DOHH2 (cell line): ENCODE measurements around the gene RACGAP1.
"Not testable (repeated sequence)": the region's sequence is repeated elsewhere in the genome, so short reads cannot be mapped to it uniquely, and the experiment has no call there.

Experiments used
- H3F3A ChIP-seq: fragments of 200-600 bp; sonication (generic), shearing (Covaris generic); 2 replicates; pipeline ENCODE4 v1.6.0; 2016; ENCODE audit warnings: antibody characterized with exemption, mild to moderate bottlenecking; ENCODE audit not compliant: control insufficient read depth, insufficient read depth
- H3K27ac ChIP-seq: fragments of 200-600 bp; sonication (generic); 2 replicates; pipeline ENCODE4 v1.5.1; 2014; ENCODE audit warnings: low read depth, mild to moderate bottlenecking, low read length, moderate library complexity
- H3K27me3 ChIP-seq: fragments of 200-600 bp; sonication (generic); 2 replicates; pipeline ENCODE4 v1.6.1; 2014; ENCODE audit warnings: mild to moderate bottlenecking, low read length, mixed read lengths; ENCODE audit not compliant: control insufficient read depth
- H3K36me3 ChIP-seq: fragments of 200-600 bp; sonication (generic); 2 replicates; pipeline ENCODE4 v1.6.1; 2014; ENCODE audit warnings: mild to moderate bottlenecking, low read length, moderate library complexity, mixed read lengths; ENCODE audit not compliant: control insufficient read depth
- H3K4me1 ChIP-seq: fragments of 200-600 bp; sonication (generic); 2 replicates; pipeline ENCODE4 v1.6.1; 2014; ENCODE audit warnings: mild to moderate bottlenecking, low read length, mixed read lengths; ENCODE audit not compliant: control insufficient read depth
- H3K4me2 ChIP-seq: fragments of 200-600 bp; sonication (generic); 2 replicates; pipeline ENCODE4 v1.6.0; 2014; ENCODE audit warnings: mild to moderate bottlenecking, low read length, moderate library complexity
- H3K4me3 ChIP-seq: fragments of 200-600 bp; sonication (generic); 2 replicates; pipeline ENCODE4 v1.5.1; 2014; ENCODE audit warnings: mild to moderate bottlenecking, low read length, mixed read lengths
- H3K79me2 ChIP-seq: fragments of 200-600 bp; sonication (generic); 2 replicates; pipeline ENCODE4 v1.6.1; 2014; ENCODE audit warnings: mild to moderate bottlenecking, low read length, mixed read lengths; ENCODE audit not compliant: control insufficient read depth
- H3K9me2 ChIP-seq: fragments of 200-600 bp; sonication (generic); replicated peaks from 2 replicates; pipeline ENCODE4 v1.6.1; 2014; ENCODE audit warnings: mild to moderate bottlenecking, low read length, mixed read lengths; ENCODE audit not compliant: control insufficient read depth
- H3K9me3 ChIP-seq: fragments of 200-600 bp; sonication (generic); 2 replicates; pipeline ENCODE4 v1.6.1; 2014; ENCODE audit warnings: antibody characterized with exemption, low read length, mixed read lengths; ENCODE audit not compliant: control insufficient read depth, insufficient read depth
- H4K20me1 ChIP-seq: fragments of 200-600 bp; sonication (generic); 2 replicates; pipeline ENCODE4 v1.6.0; 2014; ENCODE audit warnings: low read depth, mild to moderate bottlenecking, antibody characterized with exemption, low read length, moderate library complexity; ENCODE audit not compliant: control insufficient read depth, insufficient read depth
- CTCF ChIP-seq: fragments of 200-600 bp; sonication (generic); IDR thresholded peaks from one replicate; pipeline ENCODE4 v1.5.1; 2014; ENCODE audit warnings: antibody characterized with exemption, mild to moderate bottlenecking, low read depth, low read length; ENCODE audit not compliant: poor library complexity, severe bottlenecking
- EZH2phosphoT487 ChIP-seq: fragments of 200-600 bp; sonication (generic); IDR thresholded peaks from 2 replicates; pipeline ENCODE4 v1.6.1; 2017; ENCODE audit warnings: borderline replicate concordance, mild to moderate bottlenecking, antibody characterized with exemption, low read length, moderate library complexity, mixed read lengths

The RACGAP1 gene

DNA sequence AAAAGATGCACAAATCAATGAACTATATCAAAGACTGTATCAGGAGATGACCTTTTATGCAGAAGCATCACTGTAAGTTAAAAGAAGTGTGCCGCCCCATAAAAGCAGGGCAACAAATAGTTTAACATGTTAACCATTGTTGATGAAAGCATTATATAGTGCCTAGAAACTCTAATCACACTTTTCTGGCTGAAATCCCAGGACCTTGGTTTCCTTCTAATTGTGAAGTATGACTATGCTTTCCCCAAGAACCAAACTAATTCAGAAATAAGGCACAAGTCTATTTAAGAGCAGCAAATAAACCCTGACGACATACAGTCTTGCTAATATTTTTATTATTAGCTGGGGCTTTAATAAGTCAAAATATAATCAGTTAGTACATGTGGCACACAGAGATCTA lies 21.7 kb downstream of the RACGAP1 start:
- Histone ChIP-seq H4K20me1 (peaks cover 13% of the 10 kb centered on the region; the same call in 1 of the 2 replicates), H3K4me3 (no peak overlapping the region), H3K4me1 (peaks cover 28% of the 10 kb centered on the region), H3K27ac (no peak overlapping the region), H3K27me3 (no peaks in the 10 kb centered on the region), H3K4me2 (no peak overlapping the region), H3K36me3 (peaks cover 89% of the 10 kb centered on the region), H3K9me3 (no peaks in the 10 kb centered on the region), H3F3A (peaks cover 8% of the 10 kb centered on the region; the same call in 1 of the 2 replicates), H3K79me2 (peaks cover 33% of the 10 kb centered on the region), H3K9me2 (no peaks in the 10 kb centered on the region)
- TF ChIP-seq EZH2phosphoT487 (no peak), CTCF (no peak)

DNA sequence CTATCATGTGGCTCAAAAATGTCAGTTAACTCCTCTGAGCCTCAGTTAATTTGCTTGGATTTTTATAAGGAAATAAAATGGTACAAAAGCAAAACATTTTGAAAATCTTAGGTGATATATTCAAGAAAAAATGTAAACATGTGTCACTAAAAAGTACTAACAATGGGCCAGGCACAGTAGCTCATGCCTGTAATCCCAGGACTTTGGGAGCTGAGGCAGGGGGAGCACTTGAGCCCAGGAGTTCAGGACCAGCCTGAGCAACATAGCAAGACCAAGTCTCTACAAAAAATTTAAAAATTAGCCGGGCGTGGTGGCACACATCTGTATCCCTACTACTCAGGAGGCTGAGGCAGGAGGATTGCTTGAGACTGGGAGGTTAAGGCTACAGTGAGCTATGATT lies 26.8 kb downstream of the RACGAP1 start:
- Histone ChIP-seq H3K79me2 (no peaks in the 10 kb centered on the region), H3K9me3 (no peaks in the 10 kb centered on the region), H3F3A (no peaks in the 10 kb centered on the region), H3K4me1 (no peaks in the 10 kb centered on the region), H3K4me3 (no peak overlapping the region), H3K4me2 (no peak overlapping the region), H3K36me3 (peaks cover 89% of the 10 kb centered on the region), H3K9me2 (no peaks in the 10 kb centered on the region), H4K20me1 (0 out of 2 replicates have a peak, but pooled peaks cover under 1% of the 10 kb centered on the region), H3K27me3 (no peaks in the 10 kb centered on the region), H3K27ac (no peak overlapping the region)
- TF ChIP-seq EZH2phosphoT487 (no peak), CTCF (no peak)

DNA sequence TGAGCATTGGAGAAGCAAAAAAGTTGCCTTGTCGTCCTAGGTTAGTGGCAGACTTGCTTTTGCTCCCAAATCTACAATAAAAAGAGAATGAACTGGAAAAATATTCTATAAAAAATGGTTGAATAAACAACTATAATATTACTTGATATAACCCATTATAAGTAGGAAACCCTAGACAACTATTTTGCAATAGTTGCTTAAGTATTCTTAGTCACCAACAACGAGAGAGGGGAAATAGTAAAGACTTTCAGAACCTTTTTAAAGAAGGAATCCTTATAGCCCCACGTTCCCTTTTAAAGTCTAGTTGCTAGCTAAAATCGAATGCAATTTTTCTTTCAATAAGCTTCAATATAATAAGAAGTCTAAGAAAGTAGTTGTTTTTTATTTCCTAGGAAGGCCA lies 35.0 kb downstream of the RACGAP1 start:
- Histone ChIP-seq H3K27me3 (no peaks in the 10 kb centered on the region), H3F3A (peaks cover 2% of the 10 kb centered on the region; the same call in 1 of the 2 replicates), H3K9me2 (no peaks in the 10 kb centered on the region), H3K4me1 (no peaks in the 10 kb centered on the region), H3K4me2 (no peak overlapping the region), H3K36me3 (peaks cover 72% of the 10 kb centered on the region), H3K9me3 (no peaks in the 10 kb centered on the region), H3K27ac (no peak overlapping the region), H4K20me1 (no peaks in the 10 kb centered on the region), H3K4me3 (no peak overlapping the region), H3K79me2 (no peaks in the 10 kb centered on the region)
- TF ChIP-seq EZH2phosphoT487 (no peak), CTCF (no peak)

DNA sequence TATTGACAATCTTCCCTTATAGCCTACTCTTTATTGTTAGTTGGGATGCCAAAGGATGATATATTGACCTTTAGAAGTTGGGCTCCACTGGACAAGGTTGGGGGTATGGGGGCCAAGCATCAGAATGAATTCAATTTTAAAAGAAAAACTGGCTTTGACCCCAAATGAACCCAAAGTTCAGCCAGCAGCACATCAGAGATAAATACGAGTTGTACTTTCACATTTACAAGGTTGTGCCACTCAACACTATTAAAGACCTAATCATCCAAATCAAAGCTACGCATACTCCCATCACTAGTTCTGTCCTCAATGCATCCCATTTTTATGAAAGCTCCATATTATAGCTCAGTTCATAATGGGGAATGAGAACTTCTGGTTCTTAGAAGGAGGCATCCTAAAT lies 35.9 kb downstream of the RACGAP1 start:
- not testable (repeated sequence) for H3F3A ChIP-seq, H3K4me3 ChIP-seq, H3K4me2 ChIP-seq, H3K4me1 ChIP-seq, H3K27me3 ChIP-seq, H4K20me1 ChIP-seq, H3K9me3 ChIP-seq, H3K9me2 ChIP-seq, H3K27ac ChIP-seq, H3K79me2 ChIP-seq
- H3K36me3 ChIP-seq: peaks cover 63% of the 10 kb centered on the region
